Subcutaneous adipose tissue (tissue), 4 donors: ENCODE data around the gene RCSD1. TPM values are rescaled to one million over a fixed set of nuclear protein-coding genes. Genes with fewer than 3 reads are reported as not detected.

ENCODE experiments used
- CTCF ChIP-seq: fragments of 450-650 bp; IDR thresholded peaks from one replicate; pipeline ENCODE4 v1.5.1; 2016; ENCODE audit warnings: low read depth, mild to moderate bottlenecking, control low read depth, antibody characterized with exemption, moderate library complexity
- total RNA-seq, 4 donors: library from RNA; depleted of rRNA; stranded (reverse); fragments of >200 nt; gene quantifications; one replicate each; pipeline ENCODE4 v1.1.0, GENCODE V29; 2016

Gene RCSD1
- total RNA-seq, 4 donors from 2014 or later, result 22.5 to 33.3 (median 28.7) TPM

- TF ChIP-seq CTCF, result no peak
These were observed 75.2 kb downstream of the RCSD1 start for GRCh38 chr1:167705250-167705649.

- TF ChIP-seq CTCF, result no peak
These were observed 76.3 kb downstream of the RCSD1 start for GRCh38 chr1:167706363-167706762.

- TF ChIP-seq CTCF, result no peak
These were observed 77.2 kb downstream of the RCSD1 start for GRCh38 chr1:167706931-167707877.

DNA sequence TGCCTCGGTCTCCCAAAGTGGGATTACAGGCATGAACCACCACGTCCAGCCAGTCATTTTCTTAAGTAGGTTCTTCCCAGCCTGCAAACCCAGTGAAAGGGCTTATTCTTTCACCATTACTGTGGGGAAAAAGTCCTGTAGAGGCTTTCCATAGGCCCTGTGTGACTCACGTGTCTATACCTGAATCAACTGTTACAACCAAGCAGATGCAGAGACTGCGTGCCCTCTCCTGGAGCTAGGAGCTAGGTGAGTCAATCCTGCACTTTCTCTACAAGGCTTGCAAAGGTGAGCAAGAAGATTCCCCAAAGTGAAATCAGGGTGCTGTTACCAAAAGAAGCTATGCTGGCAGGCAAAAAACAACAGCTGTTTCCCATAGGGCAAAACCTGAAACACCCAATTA lies 77.9 kb downstream of the RCSD1 start:
- TF ChIP-seq CTCF, result no peak

GRCh38 chr1:167708940-167709389 lies 78.9 kb downstream of the RCSD1 start:
- TF ChIP-seq CTCF, result no peak

DNA sequence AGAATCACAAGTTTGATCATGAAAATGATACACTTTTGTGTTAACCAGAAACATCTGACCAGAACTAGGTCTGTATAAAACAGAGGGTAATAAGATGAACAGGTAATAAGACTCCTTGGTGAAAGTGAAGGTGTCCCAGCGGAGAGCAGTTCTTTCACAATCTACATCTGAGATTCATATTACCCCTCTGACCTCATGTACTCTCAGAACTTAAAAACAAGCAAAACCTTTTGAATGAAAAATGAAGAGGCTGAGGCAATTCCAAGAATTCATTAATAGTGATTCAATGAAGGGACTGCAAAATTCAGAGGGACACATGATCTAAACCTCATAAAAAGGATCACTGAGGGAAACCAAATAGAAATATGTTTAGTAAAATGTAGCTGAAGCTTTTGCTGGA lies 80.8 kb downstream of the RCSD1 start:
- no peak for TF ChIP-seq CTCF

GRCh38 chr1:167711797-167712196 lies 81.8 kb downstream of the RCSD1 start:
- no peak for TF ChIP-seq CTCF
